A549 (cell line): ENCODE measurements around the gene EFNA5. TPM values are rescaled to one million over a fixed set of nuclear protein-coding genes. Genes with fewer than 3 reads are reported as not detected.

Experiments
- ATAC-seq, 2 experiments: fragments of 200-7000 bp in 1 of 2; fragments of >200 bp in 1 of 2; cut with Nextera tagmentation in 1 of 2; cut with Tn5 transposase in 1 of 2; 3 replicates each; pipeline versions ENCODE4 v1.8.0 to v1.9.1; 2018 to 2020; ENCODE audit warnings: mild to moderate bottlenecking in 1 of 2, moderate library complexity in 1 of 2
- CTCF ChIA-PET: fragments of 300-600 bp; sonication (Branson Sonifier 250); formaldehyde crosslinking; extraction: SDS; loops from one replicate; lab custom pipeline; 2021; ENCODE audit warnings: antibody characterized with exemption, inconsistent platforms; lab: Yijun Ruan, JAX
- POLR2A ChIA-PET: fragments of 350-600 bp; formaldehyde crosslinking; extraction: SDS; loops from one replicate; lab custom pipeline; 2021; ENCODE audit warnings: antibody characterized with exemption, inconsistent platforms; lab: Yijun Ruan, JAX
- DNase-seq, 2 experiments: peaks; one replicate each; pipeline versions ENCODE4 v3.0.0 to v3.0.0-alpha.2; 2011 to 2016; ENCODE audit warnings: low read depth in 1 of 2, low spot score in 1 of 2
- FAIRE-seq: peaks from 2 replicates; lab custom pipeline; 2011; peaks lifted over from hg19 to GRCh38; lab: Jason Lieb, UNC
- H3K27ac ChIP-seq, 2 experiments: fragments of >200 bp; sonication (Bioruptor Twin); formaldehyde crosslinking; 3 replicates each; pipeline ENCODE4 v1.5.1; 2016 to 2017
- H3K4me1 ChIP-seq: fragments of >200 bp; sonication (Bioruptor Twin); formaldehyde crosslinking; 3 replicates; pipeline ENCODE4 v1.6.1; 2016
- H3K4me2 ChIP-seq: fragments of >200 bp; sonication (Bioruptor Twin); formaldehyde crosslinking; 3 replicates; pipeline ENCODE4 v1.6.1; 2016
- H3K4me3 ChIP-seq: fragments of >200 bp; sonication (Bioruptor Twin); formaldehyde crosslinking; 3 replicates; pipeline ENCODE4 v1.5.1; 2016
- H3K9me3 ChIP-seq: fragments of >200 bp; sonication (Bioruptor Twin); formaldehyde crosslinking; 3 replicates; pipeline ENCODE4 v1.6.1; 2016
- ATOH8 ChIP-seq: fragments of 250-450 bp; sonication (Bioruptor Pico); IDR thresholded peaks from 2 replicates; pipeline ENCODE4 v1.5.0; 2020; ENCODE audit warnings: low read depth, mild to moderate bottlenecking, moderate library complexity
- BCL3 ChIP-seq: fragments of >200 bp; sonication (Bioruptor Twin); formaldehyde crosslinking; IDR thresholded peaks from 3 replicates; pipeline ENCODE4 v1.6.1; 2016
- CEBPB ChIP-seq, 2 experiments: fragments of >200 bp in 1 of 2; sonication (Bioruptor Twin) in 1 of 2; formaldehyde crosslinking in 1 of 2; IDR thresholded peaks; 2 replicates each; pipeline ENCODE4 v1.6.1; 2012 to 2016
- CHD2 ChIP-seq: fragments of 150-350 bp; IDR thresholded peaks from 2 replicates; pipeline ENCODE4 v1.6.1; 2014; ENCODE audit warnings: low read length; ENCODE audit not compliant: partially characterized antibody
- CHD4 ChIP-seq: fragments of 200-600 bp; sonication (generic); IDR thresholded peaks from 2 replicates; pipeline ENCODE4 v1.6.1; 2016; ENCODE audit warnings: antibody characterized with exemption, mild to moderate bottlenecking, borderline replicate concordance
- E2F6 ChIP-seq: IDR thresholded peaks from 2 replicates; pipeline ENCODE4 v1.6.1; 2012; ENCODE audit warnings: low read depth, borderline replicate concordance
- EHMT2 ChIP-seq: fragments of 200-600 bp; sonication (generic); IDR thresholded peaks from 2 replicates; pipeline ENCODE4 v1.6.1; 2016; ENCODE audit warnings: antibody characterized with exemption, low read depth, mild to moderate bottlenecking, moderate library complexity
- ELK1 ChIP-seq: fragments of 150-350 bp; IDR thresholded peaks from 2 replicates; pipeline ENCODE4 v1.6.1; 2014; ENCODE audit warnings: low read depth, mild to moderate bottlenecking, low read length
- EP300 ChIP-seq, 2 experiments: fragments of >200 bp; sonication (Bioruptor Twin); formaldehyde crosslinking; IDR thresholded peaks; 2 replicates in 1 of 2; 3 replicates in 1 of 2; pipeline ENCODE4 v1.6.1; 2016 to 2017
- ESRRA ChIP-seq: fragments of 150-350 bp; IDR thresholded peaks from 2 replicates; pipeline ENCODE4 v1.6.1; 2014; ENCODE audit warnings: mild to moderate bottlenecking, low read length, borderline replicate concordance
- FOSL2 ChIP-seq, 2 experiments: fragments of 450-650 bp in 1 of 2; fragments of >200 bp in 1 of 2; sonication (Bioruptor Twin) in 1 of 2; formaldehyde crosslinking; IDR thresholded peaks; 2 replicates each; pipeline versions ENCODE4 v1.5.0 to v1.6.1; 2016 to 2020; ENCODE audit warnings: mild to moderate bottlenecking in 1 of 2, moderate library complexity in 1 of 2
- FOXS1 ChIP-seq: fragments of 250-450 bp; sonication (Bioruptor Pico); IDR thresholded peaks from 2 replicates; pipeline ENCODE4 v1.5.0; 2020; ENCODE audit warnings: mild to moderate bottlenecking, moderate library complexity
- GATA3 ChIP-seq: IDR thresholded peaks from 2 replicates; pipeline ENCODE4 v1.6.1; 2012; ENCODE audit warnings: borderline replicate concordance
- HMGXB4 ChIP-seq: fragments of 250-450 bp; sonication (Bioruptor Pico); IDR thresholded peaks from 2 replicates; pipeline ENCODE4 v1.5.0; 2021; ENCODE audit warnings: mild to moderate bottlenecking, moderate library complexity, borderline replicate concordance
- HOXB13 ChIP-seq: fragments of 250-450 bp; sonication (Bioruptor Pico); IDR thresholded peaks from 2 replicates; pipeline ENCODE4 v1.5.0; 2020; ENCODE audit warnings: low read depth, mild to moderate bottlenecking, moderate library complexity
- JUN ChIP-seq, 2 experiments: fragments of >200 bp; sonication (Bioruptor Twin); formaldehyde crosslinking; IDR thresholded peaks; 2 replicates in 1 of 2; 3 replicates in 1 of 2; pipeline ENCODE4 v1.6.1; 2016 to 2017
- JUNB ChIP-seq: fragments of >200 bp; sonication (Bioruptor Twin); formaldehyde crosslinking; IDR thresholded peaks from 2 replicates; pipeline ENCODE4 v1.6.1; 2016
- MAFK ChIP-seq: fragments of 450-650 bp; IDR thresholded peaks from 2 replicates; pipeline ENCODE4 v1.6.1; 2014; ENCODE audit not compliant: partially characterized antibody
- MAX ChIP-seq: IDR thresholded peaks from 2 replicates; pipeline ENCODE4 v1.6.1; 2012
- NPAS2 ChIP-seq: fragments of 250-450 bp; sonication (Bioruptor Pico); IDR thresholded peaks from 2 replicates; pipeline ENCODE4 v1.8.0; 2022; ENCODE audit warnings: mild to moderate bottlenecking, moderate library complexity, borderline replicate concordance
- NR3C1 ChIP-seq: fragments of >200 bp; sonication (Bioruptor Twin); formaldehyde crosslinking; IDR thresholded peaks from 3 replicates; pipeline ENCODE4 v1.6.1; 2017
- PHF8 ChIP-seq: fragments of 200-600 bp; sonication (generic); IDR thresholded peaks from 2 replicates; pipeline ENCODE4 v1.6.1; 2016; ENCODE audit warnings: low read depth, mild to moderate bottlenecking, antibody characterized with exemption, moderate library complexity, borderline replicate concordance
- POLR2A ChIP-seq: IDR thresholded peaks from 2 replicates; pipeline ENCODE4 v1.6.1; 2012; ENCODE audit warnings: mild to moderate bottlenecking, low read length
- RAD21 ChIP-seq, 2 experiments: fragments of >200 bp in 1 of 2; sonication (Bioruptor Twin) in 1 of 2; formaldehyde crosslinking in 1 of 2; IDR thresholded peaks in 1 of 2; conservative IDR thresholded peaks in 1 of 2; 2 replicates in 1 of 2; 3 replicates in 1 of 2; pipeline ENCODE4 v1.6.1; 2012 to 2018; ENCODE audit warnings: inconsistent platforms in 1 of 2
- RCOR1 ChIP-seq: fragments of 150-350 bp; IDR thresholded peaks from 2 replicates; pipeline ENCODE4 v1.6.1; 2014; ENCODE audit warnings: antibody characterized with exemption, low read length, low read depth
- RNF2 ChIP-seq: fragments of 200-600 bp; sonication (generic); IDR thresholded peaks from 2 replicates; pipeline ENCODE4 v1.6.1; 2016; ENCODE audit warnings: low read depth, mild to moderate bottlenecking, antibody characterized with exemption, moderate library complexity, borderline replicate concordance
- SMC3 ChIP-seq: fragments of >200 bp; sonication (Bioruptor Twin); formaldehyde crosslinking; IDR thresholded peaks from 3 replicates; pipeline ENCODE4 v1.6.1; 2018; ENCODE audit warnings: inconsistent platforms
- ZFP36 ChIP-seq: fragments of 450-650 bp; IDR thresholded peaks from 2 replicates; pipeline ENCODE4 v1.6.1; 2014; ENCODE audit warnings: borderline replicate concordance; ENCODE audit not compliant: partially characterized antibody
- ZNF302 ChIP-seq: fragments of 250-450 bp; sonication (Bioruptor Pico); IDR thresholded peaks from 2 replicates; pipeline ENCODE4 v1.9.0; 2021; ENCODE audit warnings: inconsistent platforms, mild to moderate bottlenecking, moderate library complexity
- WGBS: methylation state at CpG from one replicate; pipeline ENCODE4 v1.1.6; 2017; ENCODE audit errors: missing lambda C conversion rate; 5-methylcytosine and 5-hydroxymethylcytosine counted together
- polyA plus RNA-seq, 4 experiments: library from polyadenylated mRNA; depleted of rRNA in 3 of 4; stranded (reverse); fragments of >200 nt; fragmentation: RNase III in 1 of 4; extraction: RNeasy Plus Mini Kit Qiagen cat#74134 plus additional on column Dnase treatment in 1 of 4; gene quantifications; 2 replicates in 3 of 4; 3 replicates in 1 of 4; pipeline ENCODE4 v1.2.3, GENCODE V29; 2011 to 2017

EFNA5 gene
- polyA plus RNA-seq, 2 of the 4 experiments (the other 2 are of a cell fraction), result 8.5 to 20.7 TPM

- POLR2A ChIA-PET, result no interaction called here
- peak overlapping the region; percentile 56 to 63 for H3K27ac ChIP-seq
- 19% methylated on average over 5 of the region's 5 CpGs for WGBS
- no peak overlapping the region for H3K4me3 ChIP-seq
- peaks cover 84% of the 10 kb centered on the region for H3K4me1 ChIP-seq
- ATAC-seq (peak; percentile 79 to 87), DNase-seq (peak; percentile 28 to 63), FAIRE-seq (peak; percentile 78)
- no peaks in the 10 kb centered on the region for H3K9me3 ChIP-seq
- peak overlapping the region; percentile 66 for H3K4me2 ChIP-seq
- TF ChIP-seq JUNB, result peak; percentile 76
- TF ChIP-seq BCL3, result 0 out of 3 replicates have a peak, but pooled peaks have one; percentile 42
- TF ChIP-seq JUN (IDR thresholded peaks at IDR 0.05), result peak; percentile 22 to 55; a peak in 1 of 5 replicates
- TF ChIP-seq CEBPB (IDR thresholded peaks at IDR 0.05), result peak; percentile 17 to 29; a peak in 2 of 4 replicates
- peak in 1 of 2 experiments; percentile 43; a peak in 1 of 5 replicates for TF ChIP-seq EP300 (IDR thresholded peaks at IDR 0.05)
- no peak for TF ChIP-seq NR3C1
- TF ChIP-seq RCOR1, result no peak
- no peak for TF ChIP-seq EHMT2
- TF ChIP-seq MAX, result peak; percentile 52; the same call in 1 of the 2 replicates
- peak; percentile 17 to 52; a peak in 3 of 5 replicates for TF ChIP-seq RAD21 (conservative IDR thresholded peaks at IDR 0.05 in 1 of 2, IDR thresholded peaks at IDR 0.05 in 1 of 2)
- no peak; the same call in 1 of the 2 replicates for TF ChIP-seq GATA3
- no peak for TF ChIP-seq HOXB13 (CRISPR knock-in tag)
- no peak for TF ChIP-seq ZFP36
- TF ChIP-seq FOXS1 (CRISPR knock-in tag), result no peak
- no peak for TF ChIP-seq ELK1
- peak; percentile 42; the same call in 1 of the 2 replicates for TF ChIP-seq FOSL2 (IDR thresholded peaks at IDR 0.05)
- TF ChIP-seq FOSL2 (CRISPR knock-in tag; IDR thresholded peaks at IDR 0.05), result peak; percentile 46
- peak; percentile 42; the same call in 2 of the 3 replicates for TF ChIP-seq SMC3
- no peak for TF ChIP-seq NPAS2 (CRISPR knock-in tag)
- no peak for TF ChIP-seq POLR2A
- CTCF ChIA-PET, result interaction anchor here (1.0 to 1.9 kb wide), 6 partner anchors 11 to 163 kb away, joined by 3 to 8 read pairs (median 3); no protein-coding TSS in a partner anchor
Measured at GRCh38 chr5:107523029-107523680, 147.6 kb downstream of the EFNA5 start.

- Histone ChIP-seq H3K9me3 (no peaks in the 10 kb centered on the region), H3K27ac (peak overlapping the region; percentile 56 to 63), H3K4me2 (peak overlapping the region; percentile 66), H3K4me1 (peaks cover 84% of the 10 kb centered on the region), H3K4me3 (no peak overlapping the region)
- WGBS, result 93% methylated on average over 4 of the region's 4 CpGs
- ChIA-PET CTCF (interaction anchor here (1.3 to 1.6 kb wide), 2 partner anchors 14 to 40 kb away, joined by 3 to 8 read pairs; no protein-coding TSS in a partner anchor), POLR2A (no interaction called here)
- FAIRE-seq, result no peak
- DNase-seq, result no peak
- TF ChIP-seq EP300 (IDR thresholded peaks at IDR 0.05) (no peak), GATA3 (no peak), JUNB (no peak), PHF8 (no peak), CHD2 (no peak), MAFK (no peak), E2F6 (no peak), HMGXB4 (CRISPR knock-in tag) (no peak), CHD4 (no peak), ZNF302 (no peak), ATOH8 (CRISPR knock-in tag) (no peak), ESRRA (no peak), RNF2 (no peak), CEBPB (IDR thresholded peaks at IDR 0.05) (no peak), RAD21 (conservative IDR thresholded peaks at IDR 0.05 in 1 of 2, IDR thresholded peaks at IDR 0.05 in 1 of 2) (no peak)
- no peak for ATAC-seq
Measured at GRCh38 chr5:107522456-107522855, 148.3 kb downstream of the EFNA5 start.
